ENCODE measurements around the gene PCSK5.
"Not testable (repeated sequence)": the region's sequence is repeated elsewhere in the genome, so short reads cannot be mapped to it uniquely, and the experiment has no call there.

PCSK5 gene

GRCh38 chr9:75890472-75891276 is at the start of gene PCSK5:
Gene PCSK5 (plus strand): TSS chr9:75890673. CDS start chr9:75891182, 509 bp downstream.
- peak; percentile 14 for DNase-seq (ENCODE audit: low read depth)

GRCh38 chr9:75844321-75844720 is 46.2 kb upstream of the PCSK5 start:
- DNase-seq (ENCODE audit: low read depth): no peak

GRCh38 chr9:75845806-75846205 is 44.7 kb upstream of the PCSK5 start:
- DNase-seq (ENCODE audit: low read depth): no peak

GRCh38 chr9:75847085-75847484 is 43.4 kb upstream of the PCSK5 start:
- no peak for DNase-seq (ENCODE audit: low read depth)

GRCh38 chr9:75850459-75851200 is 39.8 kb upstream of the PCSK5 start:
- DNase-seq (ENCODE audit: low read depth): no peak

GRCh38 chr9:75851917-75852316 is 38.6 kb upstream of the PCSK5 start:
- no peak for DNase-seq (ENCODE audit: low read depth)

GRCh38 chr9:75852746-75853145 is 37.7 kb upstream of the PCSK5 start:
- no peak for DNase-seq (ENCODE audit: low read depth)

GRCh38 chr9:75855509-75855908 is 35.0 kb upstream of the PCSK5 start:
- no peak for DNase-seq (ENCODE audit: low read depth)

GRCh38 chr9:75858497-75859092 is 31.9 kb upstream of the PCSK5 start:
- DNase-seq (ENCODE audit: low read depth): no peak

- DNase-seq (ENCODE audit: low read depth): no peak
These were observed 26.2 kb upstream of the PCSK5 start for GRCh38 chr9:75864266-75864665.

- DNase-seq (ENCODE audit: low read depth): no peak
These were observed 24.1 kb upstream of the PCSK5 start for GRCh38 chr9:75866273-75866871.

- DNase-seq (ENCODE audit: low read depth): not testable (repeated sequence)
These were observed 21.9 kb upstream of the PCSK5 start for GRCh38 chr9:75868526-75868925.

GRCh38 chr9:75869236-75869635 is 21.2 kb upstream of the PCSK5 start:
- no peak for DNase-seq (ENCODE audit: low read depth)

GRCh38 chr9:75870450-75870849 is 20.0 kb upstream of the PCSK5 start:
- DNase-seq (ENCODE audit: low read depth): no peak

GRCh38 chr9:75871624-75872023 is 18.8 kb upstream of the PCSK5 start:
- no peak for DNase-seq (ENCODE audit: low read depth)

- DNase-seq (ENCODE audit: low read depth): no peak
These were observed 16.8 kb upstream of the PCSK5 start for GRCh38 chr9:75873712-75874111.

GRCh38 chr9:75876999-75877640 is 13.4 kb upstream of the PCSK5 start:
- DNase-seq (ENCODE audit: low read depth): no peak

GRCh38 chr9:75878488-75878860 is 12.0 kb upstream of the PCSK5 start:
- no peak for DNase-seq (ENCODE audit: low read depth)

GRCh38 chr9:75880618-75881017 is 9.9 kb upstream of the PCSK5 start:
- DNase-seq (ENCODE audit: low read depth): no peak

- DNase-seq (ENCODE audit: low read depth): no peak
These were observed 8.7 kb upstream of the PCSK5 start for GRCh38 chr9:75881761-75882160.

GRCh38 chr9:75885652-75886051 is 4.8 kb upstream of the PCSK5 start:
- DNase-seq (ENCODE audit: low read depth): no peak

GRCh38 chr9:75889577-75889976 is 896 bp upstream of the PCSK5 start:
- DNase-seq (ENCODE audit: low read depth): no peak
